Thymus (tissue), 14 donors: ENCODE data around the gene PATJ. TPM values are rescaled to one million over a fixed set of nuclear protein-coding genes. Genes with fewer than 3 reads are reported as not detected.
"Not testable (repeated sequence)": the region's sequence is repeated elsewhere in the genome, so short reads cannot be mapped to it uniquely, and the experiment has no call there.

Experiments
- DNase-seq, 9 donors: peaks; one replicate each; pipeline ENCODE4 v3.0.0-alpha.2; 2013; ENCODE audit warnings: low spot score in 9 of 9, low read depth in 6 of 9, missing footprints in 1 of 9
- H3K27ac ChIP-seq, 2 donors: one replicate each; pipeline ENCODE4 v1.5.1; 2013; ENCODE audit warnings: control low read depth in 1 of 2, low read depth in 1 of 2, low read length in 1 of 2, mild to moderate bottlenecking in 1 of 2, moderate library complexity in 1 of 2
- H3K27me3 ChIP-seq, 2 donors: one replicate each; pipeline ENCODE4 v1.5.1; 2013; ENCODE audit warnings: low read length in 1 of 2; ENCODE audit not compliant: control insufficient read depth in 2 of 2, insufficient read depth in 1 of 2
- H3K36me3 ChIP-seq, 2 donors: one replicate each; pipeline ENCODE4 v1.5.1; 2013; ENCODE audit warnings: low read length in 1 of 2, mild to moderate bottlenecking in 1 of 2, moderate library complexity in 1 of 2; ENCODE audit not compliant: control insufficient read depth in 2 of 2, insufficient read depth in 2 of 2
- H3K4me1 ChIP-seq, 2 donors: one replicate each; pipeline ENCODE4 v1.5.1; 2013; ENCODE audit warnings: low read length in 2 of 2; ENCODE audit not compliant: control insufficient read depth in 2 of 2, insufficient read depth in 2 of 2
- H3K4me3 ChIP-seq, 2 donors: one replicate each; pipeline ENCODE4 v1.5.1; 2013; ENCODE audit warnings: low read length in 2 of 2, control low read depth in 1 of 2, mild to moderate bottlenecking in 1 of 2
- H3K9me3 ChIP-seq, 2 donors: one replicate each; pipeline ENCODE4 v1.5.1; 2013; ENCODE audit warnings: low read length in 1 of 2, mild to moderate bottlenecking in 1 of 2; ENCODE audit not compliant: control insufficient read depth in 2 of 2, insufficient read depth in 1 of 2
- WGBS: extraction: QIAGEN DNeasy Blood & Tissue Kit; methylation state at CpG from one replicate; pipeline ENCODE4 v1.1.7; 2013; 5-methylcytosine and 5-hydroxymethylcytosine counted together
- long read RNA-seq, 10 donors: transcript quantifications; one replicate each; lab custom pipeline, GENCODE V29; 2026
- polyA plus RNA-seq: library from polyadenylated mRNA; stranded (reverse); fragments of 200-250 nt; gene quantifications from one replicate; pipeline ENCODE4 v1.2.3, GENCODE V29; 2013
- total RNA-seq: library from RNA; stranded (reverse); fragments of 120-200 nt; gene quantifications from one replicate; pipeline ENCODE4 v1.2.4, GENCODE V29; 2013
- donor health status: healthy.

PATJ gene
- total RNA-seq (8.6 TPM), polyA plus RNA-seq (12.4 TPM)
- long read RNA-seq, donor 1, result 0 reads
- long read RNA-seq, donor 2, result 0 reads
- long read RNA-seq, donor 3, result 0 reads
- long read RNA-seq, donor 4, result 0 reads
- long read RNA-seq, donor 5, result 0 reads
- long read RNA-seq, donor 6, result 0 reads
- long read RNA-seq, donor 7, result 0 reads
- long read RNA-seq, donor 8, result 0 reads
- long read RNA-seq, donor 9, result 0 reads
- long read RNA-seq, donor 10, result 0 reads

DNA sequence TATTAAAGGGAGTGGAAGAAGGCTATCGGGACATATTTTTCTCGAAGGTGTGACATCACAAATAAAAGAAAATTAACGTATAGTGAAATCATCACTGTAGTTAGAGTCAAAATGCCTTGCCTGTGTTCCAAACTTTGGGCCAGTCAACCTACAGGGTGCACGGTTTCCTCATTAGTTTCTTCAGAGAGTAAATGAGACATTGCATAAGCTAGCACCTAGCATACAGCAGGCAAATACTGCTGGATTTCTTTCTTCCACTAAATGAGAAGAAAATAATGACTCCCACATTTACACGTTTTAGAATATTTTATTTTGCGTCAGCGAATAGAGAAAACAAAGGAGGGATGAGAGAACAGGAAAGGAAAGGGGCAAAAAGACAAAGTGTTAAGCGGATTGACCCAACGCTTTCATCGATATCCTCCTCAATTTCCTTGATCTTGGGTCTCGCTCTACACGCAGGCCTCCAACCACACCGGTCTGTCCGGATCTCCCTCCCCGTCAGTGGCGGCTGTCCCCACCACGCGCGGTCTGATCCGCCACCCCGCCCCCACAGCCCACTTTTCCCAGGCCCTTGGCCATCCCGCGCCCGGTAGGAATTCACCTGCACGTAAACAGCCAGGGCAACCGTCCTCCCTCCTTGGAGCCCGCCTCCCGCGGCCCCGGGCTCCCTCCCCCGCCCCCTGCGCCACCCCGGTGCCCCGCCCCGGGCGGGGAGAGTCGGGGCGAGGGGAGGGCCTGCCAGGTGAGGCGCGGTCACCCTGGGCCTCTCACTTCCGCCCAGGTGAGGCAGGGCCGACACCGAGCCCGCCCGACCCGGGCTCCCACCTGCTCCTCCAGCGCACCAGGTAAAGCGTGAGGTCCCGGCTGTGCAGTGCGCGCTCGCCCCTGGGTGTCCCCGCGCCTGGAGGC, at the start of gene PATJ:
TSS of gene PATJ (plus strand) at position 770 of the 909 bp plus-strand sequence. CDS start 20,413 bp downstream, outside the sequence.
- Histone ChIP-seq H3K4me1 (peaks cover 3 to 5% of the 10 kb centered on the region in 2 donors), H3K4me3 (peak within 1 kb of the TSS; percentile 52 to 79), H3K27me3 (peaks cover 11 to 12% of the 10 kb centered on the region in 2 donors), H3K36me3 (no peaks in the 10 kb centered on the region), H3K9me3 (no peaks in the 10 kb centered on the region), H3K27ac (peak within 1 kb of the TSS; percentile 61 to 84)
- peak in 4 of 9 donors; percentile 27 to 64 (median 35) for DNase-seq
- WGBS, result 4% methylated on average over 54 of the region's 54 CpGs

DNA sequence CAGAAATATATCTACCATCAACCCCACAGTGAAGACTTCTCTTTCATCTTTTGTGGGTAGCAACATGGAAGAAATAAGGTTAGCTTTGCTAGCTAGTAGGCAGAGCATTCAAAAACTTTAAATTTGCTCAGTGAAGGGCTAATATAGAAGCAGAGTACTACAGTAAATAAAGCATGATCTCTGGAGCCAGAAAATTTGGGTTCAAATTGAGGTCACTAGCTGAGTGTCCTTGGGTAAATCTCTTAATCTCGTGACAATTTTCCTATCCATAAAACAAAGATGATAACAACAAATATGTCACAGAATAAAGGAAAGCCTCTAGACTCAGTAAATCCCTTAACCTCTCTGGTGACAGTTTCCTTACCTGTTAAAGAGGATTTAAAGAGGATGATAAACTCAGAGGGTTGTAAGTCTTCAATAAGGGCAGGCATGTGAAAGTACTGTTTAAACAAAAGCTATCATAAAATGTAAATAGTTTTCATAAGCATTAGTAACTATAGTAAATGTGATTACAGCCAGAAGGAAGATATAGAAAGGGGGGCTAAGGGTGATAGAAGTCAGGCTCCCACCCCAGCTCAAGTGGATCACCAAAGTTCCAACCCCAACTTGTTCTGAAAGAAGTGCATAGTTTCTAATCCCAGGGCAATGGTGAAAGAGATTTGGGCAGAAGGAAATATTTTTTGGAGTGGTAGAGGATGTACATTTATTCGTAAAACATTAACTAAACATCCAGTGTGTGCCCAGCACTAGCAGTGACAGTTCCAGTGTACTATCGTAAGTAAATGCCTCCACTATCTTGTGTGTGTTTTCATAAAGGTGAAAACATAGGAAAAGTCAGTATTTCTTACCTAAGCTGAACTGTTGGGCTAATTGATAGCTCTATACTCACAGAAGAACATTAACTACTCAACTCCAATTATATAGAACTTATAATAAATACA, 42.1 kb upstream of the PATJ start:
- Histone ChIP-seq H3K36me3 (peaks cover 14 to 45% of the 10 kb centered on the region in 2 donors), H3K9me3 (no peaks in the 10 kb centered on the region)
- WGBS, result 98% methylated on average over 3 of the region's 3 CpGs

GRCh38 chr1:61708953-61709907, 33.0 kb upstream of the PATJ start:
- peaks cover 30 to 38% of the 10 kb centered on the region in 2 donors for H3K36me3 ChIP-seq
- no peaks in the 10 kb centered on the region for H3K9me3 ChIP-seq
- H3K4me3 ChIP-seq, result no peak overlapping the region
- DNase-seq, result no peak
- no peaks in the 10 kb centered on the region for H3K4me1 ChIP-seq
- H3K27me3 ChIP-seq, result no peaks in the 10 kb centered on the region
- 99% methylated on average over 7 of the region's 7 CpGs for WGBS
- no peak overlapping the region for H3K27ac ChIP-seq

More for the DNA sequence above, 42.1 kb upstream of the PATJ start:
- Histone ChIP-seq H3K4me3 (no peak overlapping the region), H3K27ac (no peak overlapping the region), H3K27me3 (no peaks in the 10 kb centered on the region), H3K4me1 (no peaks in the 10 kb centered on the region)
- no peak for DNase-seq

- no peaks in the 10 kb centered on the region for H3K9me3 ChIP-seq
- H3K27ac ChIP-seq, result no peak overlapping the region
- peaks cover 27 to 32% of the 10 kb centered on the region in 2 donors for H3K36me3 ChIP-seq
- WGBS, result 99% methylated on average over 2 of the region's 2 CpGs
- H3K4me1 ChIP-seq, result no peaks in the 10 kb centered on the region
- no peaks in the 10 kb centered on the region for H3K27me3 ChIP-seq
- DNase-seq, result no peak
- H3K4me3 ChIP-seq, result no peak overlapping the region
These were observed 32.4 kb upstream of the PATJ start for GRCh38 chr1:61709908-61710289.

DNA sequence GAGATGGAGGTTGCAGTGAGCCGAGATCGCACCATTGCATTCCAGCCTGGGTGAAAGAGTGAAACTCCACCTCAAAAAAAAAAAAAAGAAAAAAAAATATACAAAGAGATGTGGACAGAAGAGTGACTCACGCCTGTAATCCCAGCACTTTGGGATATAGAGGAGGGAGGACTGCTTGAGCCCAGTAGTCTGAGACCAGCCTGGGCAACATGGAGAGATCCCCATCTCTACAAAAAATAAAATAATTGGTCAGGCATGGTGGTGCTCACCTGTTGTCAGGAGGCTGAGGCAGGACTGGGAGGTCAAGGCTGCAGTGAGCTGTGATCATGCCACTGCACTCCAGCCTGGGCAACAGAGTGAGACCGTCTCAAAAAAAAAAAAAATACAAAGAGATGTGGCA, 31.0 kb upstream of the PATJ start:
- not testable (repeated sequence) for H3K4me1 ChIP-seq, H3K27ac ChIP-seq, DNase-seq, H3K27me3 ChIP-seq, H3K9me3 ChIP-seq, H3K4me3 ChIP-seq
- 97% methylated on average over 4 of the region's 4 CpGs for WGBS
- H3K36me3 ChIP-seq, result peaks cover 20 to 24% of the 10 kb centered on the region in 2 donors

DNA sequence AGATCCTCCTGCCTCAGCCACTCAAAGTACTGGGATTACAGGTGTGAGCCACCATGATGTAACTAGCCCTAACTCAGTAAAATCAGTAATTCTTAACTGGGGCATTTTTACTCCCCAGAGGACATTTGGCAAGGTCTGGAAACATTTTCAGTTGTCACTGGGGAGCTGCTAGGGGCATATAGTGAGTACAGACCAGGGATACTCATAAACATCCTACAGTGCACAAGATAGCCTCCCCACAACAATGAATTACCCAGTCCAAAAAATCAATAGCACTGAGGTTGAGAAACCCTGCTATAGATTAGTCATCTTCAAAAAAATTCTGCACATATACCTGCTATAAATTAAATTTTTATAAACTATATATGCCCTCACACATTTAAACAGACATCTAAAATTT, 30.3 kb upstream of the PATJ start:
- Histone ChIP-seq H3K4me1 (no peaks in the 10 kb centered on the region), H3K36me3 (peaks cover 17 to 20% of the 10 kb centered on the region in 2 donors), H3K27me3 (no peaks in the 10 kb centered on the region), H3K4me3 (no peak overlapping the region), H3K9me3 (no peaks in the 10 kb centered on the region), H3K27ac (no peak overlapping the region)
- DNase-seq, result no peak

DNA sequence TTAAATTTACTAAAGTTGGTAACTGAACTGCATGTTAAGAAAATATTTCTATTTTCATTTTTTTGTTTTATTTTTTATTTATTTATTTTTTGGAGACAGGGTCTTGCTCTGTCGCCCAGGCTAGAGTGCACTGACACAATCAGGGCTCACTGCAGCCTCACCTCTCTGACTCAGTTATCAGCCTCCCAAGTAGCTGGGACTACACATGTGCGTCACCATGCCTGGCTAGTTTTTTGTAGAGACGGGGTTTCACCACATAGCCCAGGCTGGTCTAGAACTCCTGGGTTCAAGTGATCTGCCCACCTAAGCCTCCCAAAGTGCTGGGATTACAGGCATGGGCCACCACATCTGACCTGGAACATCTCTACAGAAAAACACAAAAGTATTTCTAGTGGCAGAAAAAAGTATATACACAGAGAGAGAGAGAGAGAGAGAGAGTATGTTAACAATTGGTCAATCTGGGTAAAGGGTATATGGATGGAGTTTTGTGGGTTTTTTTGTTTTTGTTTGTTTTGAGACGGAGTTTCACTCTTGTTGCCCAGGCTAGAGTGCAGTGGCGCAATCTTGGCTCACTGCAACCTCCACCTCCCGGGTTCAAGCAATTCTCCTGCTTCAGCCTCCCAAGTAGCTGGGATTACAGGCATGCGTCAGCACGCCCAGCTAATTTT, 23.1 kb upstream of the PATJ start:
- H3K4me1 ChIP-seq, result not testable (repeated sequence)

GRCh38 chr1:61724506-61724812, 17.8 kb upstream of the PATJ start:
- WGBS, result 9% methylated on average over 3 of the region's 3 CpGs
- Histone ChIP-seq H3K27me3 (no peaks in the 10 kb centered on the region), H3K9me3 (no peaks in the 10 kb centered on the region), H3K27ac (peak overlapping the region; percentile 79 to 88), H3K36me3 (peaks cover 3 to 5% of the 10 kb centered on the region in 2 donors), H3K4me1 (peaks cover 5 to 7% of the 10 kb centered on the region in 2 donors), H3K4me3 (peak overlapping the region; percentile 69 to 100)
- DNase-seq, result no peak

More for the DNA sequence above, 23.1 kb upstream of the PATJ start:
- WGBS, result over 99% methylated on average over 8 of the region's 8 CpGs
- H3K27ac ChIP-seq, H3K9me3 ChIP-seq, H3K27me3 ChIP-seq, H3K4me3 ChIP-seq, DNase-seq: not testable (repeated sequence)
- peaks cover 8 to 12% of the 10 kb centered on the region in 2 donors for H3K36me3 ChIP-seq
